SKM-1 treated with dmso at 0.1 percent for 144 hours (cell line): Measurements from ENCODE around the gene TCL1B.

Source experiments
- DNase-seq: peaks from one replicate; lab custom pipeline; 2025; ENCODE audit not compliant: unreplicated experiment; lab: John Stamatoyannopoulos, UW

Gene TCL1B

GRCh38 chr14:95666450-95666849 lies 19.8 kb upstream of the TCL1B start:
- no peak for DNase-seq

GRCh38 chr14:95667249-95667693 lies 19.0 kb upstream of the TCL1B start:
- DNase-seq, result no peak

DNA sequence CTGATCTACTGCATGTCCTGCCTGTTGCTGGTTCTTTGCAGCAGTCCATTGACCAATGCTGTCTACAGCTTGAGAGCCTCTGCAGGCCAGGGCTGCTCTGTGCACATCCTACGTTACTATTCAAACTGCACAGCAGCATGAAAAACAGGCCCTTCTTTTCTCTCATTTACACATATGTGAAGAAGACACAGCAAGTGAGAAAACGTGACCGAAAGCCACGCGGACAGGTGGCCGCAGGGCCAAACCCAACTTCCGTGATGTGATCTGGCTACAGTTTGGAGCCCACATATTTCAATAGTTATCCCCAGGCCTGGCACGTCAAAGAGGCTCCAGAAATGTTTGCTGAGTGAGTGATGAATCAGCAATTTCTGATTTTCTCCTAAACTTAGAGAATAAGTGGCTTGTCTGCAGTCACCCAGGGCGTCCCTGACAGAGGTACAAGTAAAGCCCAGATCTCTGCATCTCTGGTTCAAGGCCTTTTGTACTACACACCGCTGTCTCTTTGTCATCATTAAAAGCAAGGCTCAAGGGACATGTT lies 17.9 kb upstream of the TCL1B start:
- DNase-seq, result no peak

GRCh38 chr14:95674613-95675012 lies 11.6 kb upstream of the TCL1B start:
- DNase-seq, result no peak

DNA sequence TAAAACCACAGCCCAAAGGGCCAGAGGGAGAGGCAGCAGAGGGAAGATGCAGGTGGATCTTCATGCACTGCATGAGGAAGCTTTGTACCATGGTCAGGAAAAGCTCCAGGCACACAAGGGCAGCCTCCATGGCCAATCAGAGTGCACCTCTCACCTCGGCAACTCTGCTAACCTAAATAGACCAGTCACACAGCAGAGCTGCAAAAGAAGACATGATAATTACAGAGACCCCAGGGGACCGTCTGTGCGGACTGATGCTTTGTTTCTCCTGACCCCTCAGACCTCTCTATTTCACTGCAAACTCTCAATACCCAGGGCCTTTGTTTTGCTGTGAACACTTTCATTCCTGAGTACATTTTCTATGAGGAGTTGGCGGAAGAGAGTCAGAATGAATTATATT lies 10.7 kb upstream of the TCL1B start:
- no peak for DNase-seq

- DNase-seq, result no peak
These were observed 8.9 kb upstream of the TCL1B start for GRCh38 chr14:95677179-95677835.

GRCh38 chr14:95679148-95679815 lies 6.9 kb upstream of the TCL1B start:
- no peak for DNase-seq

DNA sequence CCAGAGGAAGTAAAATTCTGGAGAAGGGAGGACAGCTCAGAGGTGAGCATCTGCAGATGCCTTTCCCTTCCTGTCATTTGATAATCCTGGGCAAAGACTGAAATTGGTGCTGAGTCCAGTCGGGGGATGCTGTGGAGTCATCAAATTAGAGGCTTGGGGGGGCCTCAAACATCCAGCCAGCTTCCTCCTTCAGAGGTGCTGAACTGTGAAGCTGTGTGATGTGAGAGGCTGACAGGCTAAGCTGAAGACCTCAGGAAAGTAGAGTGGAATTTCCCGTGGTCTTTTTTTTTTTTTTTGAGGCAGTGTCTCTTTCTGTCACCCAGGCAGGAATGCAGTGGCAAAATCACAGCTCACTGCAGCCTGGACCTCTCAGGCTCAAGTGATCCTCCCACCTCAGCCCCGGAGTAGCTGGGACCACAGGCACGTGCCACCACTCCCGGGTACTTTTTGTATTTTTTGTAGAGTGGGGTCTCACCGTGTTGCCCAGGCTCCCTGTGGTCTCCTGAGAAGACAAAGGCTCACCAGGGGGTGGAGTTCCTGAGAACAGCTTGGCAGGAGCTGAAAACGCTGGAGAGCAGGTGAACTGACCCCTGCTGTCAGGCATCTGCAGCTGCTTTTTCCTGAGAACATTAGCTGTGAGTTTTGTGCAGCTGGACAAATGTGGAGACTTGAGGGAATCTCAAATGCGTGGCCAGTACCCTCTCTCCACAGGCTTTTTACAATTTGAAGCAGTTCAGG lies 6.1 kb upstream of the TCL1B start:
- no peak for DNase-seq

GRCh38 chr14:95681153-95681552 lies 5.1 kb upstream of the TCL1B start:
- DNase-seq, result no peak

DNA sequence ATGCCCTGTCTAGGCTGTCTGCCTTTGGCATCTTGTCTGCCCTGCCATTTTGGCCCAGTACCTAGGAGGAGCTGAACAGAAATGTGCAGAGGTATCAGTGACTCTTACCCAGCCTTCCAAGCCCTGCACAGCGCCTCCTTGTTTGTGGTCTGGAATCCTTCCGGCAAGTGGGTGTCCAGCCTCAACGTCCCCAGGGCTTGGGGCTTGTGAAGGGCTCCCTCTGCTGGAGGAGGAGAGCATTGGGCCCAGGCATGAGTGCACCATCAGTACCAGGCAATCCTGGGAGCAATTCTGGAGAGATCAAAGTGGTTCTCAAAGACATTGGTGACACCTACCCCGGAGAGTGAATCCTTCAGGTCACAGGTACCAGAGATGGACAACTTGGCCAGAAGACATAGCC lies 2.4 kb upstream of the TCL1B start:
- DNase-seq, result no peak

DNA sequence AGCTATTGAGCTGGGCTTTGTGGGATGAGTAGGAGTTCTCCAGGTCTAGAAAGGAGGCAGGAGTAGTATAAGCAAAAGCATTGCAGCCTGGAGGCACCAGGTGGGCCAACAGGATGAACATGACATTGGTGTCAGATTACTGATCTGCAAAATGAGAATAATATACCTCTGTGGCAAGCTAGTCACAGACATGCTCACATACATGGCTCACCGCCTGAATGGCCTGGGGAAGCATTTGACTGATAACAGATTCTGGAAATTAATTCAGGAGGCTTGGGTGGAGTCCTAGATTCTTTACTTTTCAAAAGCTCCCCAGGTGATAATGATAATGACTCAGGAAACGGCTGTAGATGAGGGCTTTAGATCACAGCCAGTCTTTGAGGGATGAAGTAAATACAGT lies 709 bp downstream of the TCL1B start:
- DNase-seq, result no peak

- DNase-seq, result no peak
These were observed 3.2 kb downstream of the TCL1B start for GRCh38 chr14:95689441-95689840.

- no peak for DNase-seq
These were observed 4.6 kb downstream of the TCL1B start for GRCh38 chr14:95690815-95691214.

DNA sequence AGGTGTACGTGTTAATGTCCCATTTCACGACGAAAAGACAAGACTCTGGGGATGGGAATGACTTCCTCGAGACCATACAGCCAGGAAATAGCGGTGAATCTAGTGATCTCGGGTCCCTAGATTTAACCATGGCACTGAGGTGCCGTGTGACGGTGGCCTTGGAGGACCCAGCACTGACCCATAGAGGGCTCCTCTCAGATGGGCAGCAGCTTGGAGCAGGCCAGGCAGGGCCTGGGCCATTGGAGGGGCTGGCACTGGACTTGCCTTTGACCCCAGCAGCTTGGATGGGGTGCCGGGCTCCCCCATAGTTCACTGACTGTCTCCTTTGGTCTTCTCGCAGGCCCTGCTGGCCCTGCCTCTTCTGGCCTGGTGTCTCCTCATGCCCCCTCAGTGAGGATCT lies 5.4 kb downstream of the TCL1B start:
- DNase-seq, result no peak

- DNase-seq, result no peak
These were observed 5.9 kb downstream of the TCL1B start for GRCh38 chr14:95692109-95692508.

GRCh38 chr14:95695051-95695450 lies 8.8 kb downstream of the TCL1B start:
- no peak for DNase-seq

GRCh38 chr14:95695913-95696312 lies 9.7 kb downstream of the TCL1B start:
- DNase-seq, result no peak

DNA sequence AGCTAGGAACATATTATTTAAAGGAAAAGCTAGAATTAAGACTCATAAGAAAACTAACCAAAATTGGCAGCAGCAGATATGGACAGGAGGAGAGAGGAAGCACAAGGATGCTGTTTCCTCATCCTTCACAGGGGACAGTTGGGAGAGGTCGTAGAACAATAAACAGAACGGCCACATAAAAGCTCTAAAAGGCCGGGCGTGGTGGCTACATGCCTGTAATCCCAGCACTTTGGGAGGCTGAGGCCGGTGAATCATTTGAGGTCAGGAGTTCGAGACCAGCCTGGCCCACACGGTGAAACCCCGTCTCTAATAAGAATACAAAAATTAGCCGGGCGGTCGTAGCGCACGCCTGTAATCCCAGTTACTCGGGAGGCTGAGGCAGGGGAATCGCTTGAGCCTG lies 10.5 kb downstream of the TCL1B start:
- DNase-seq, result no peak

- DNase-seq, result no peak
These were observed 11.5 kb downstream of the TCL1B start for GRCh38 chr14:95697764-95698163.

GRCh38 chr14:95698287-95698686 lies 12.1 kb downstream of the TCL1B start:
- DNase-seq, result no peak

- DNase-seq, result no peak
These were observed 13.2 kb downstream of the TCL1B start for GRCh38 chr14:95699412-95699811.
